Esophagus squamous epithelium (tissue), 5 donors: ENCODE data around the gene WFDC12. TPM values are rescaled to one million over a fixed set of nuclear protein-coding genes. Genes with fewer than 3 reads are reported as not detected.

Experiments used
- DNase-seq: peaks from one replicate; lab custom pipeline; 2025; lab: John Stamatoyannopoulos, UW
- H3K27ac ChIP-seq, 4 donors: fragments of 200-600 bp; sonication (generic); one replicate each; pipeline ENCODE4 v1.5.1; 2016 to 2019; ENCODE audit warnings: mild to moderate bottlenecking in 1 of 4
- H3K27me3 ChIP-seq, 4 donors: fragments of 200-600 bp; sonication (generic); 1 replicate in 3 of 4; 2 replicates in 1 of 4; pipeline versions ENCODE4 v1.5.1 to v1.6.0; 2017 to 2021; ENCODE audit warnings: antibody characterized with exemption in 1 of 4
- H3K36me3 ChIP-seq, 3 donors: fragments of 200-600 bp; sonication (generic); one replicate each; pipeline ENCODE4 v1.5.1; 2016 to 2019
- H3K4me1 ChIP-seq, 3 donors: fragments of 200-600 bp; sonication (generic); one replicate each; pipeline ENCODE4 v1.5.1; 2017 to 2019
- H3K4me3 ChIP-seq, 4 donors: fragments of 200-600 bp; sonication (generic); 1 replicate in 3 of 4; 2 replicates in 1 of 4; pipeline ENCODE4 v1.5.1; 2016 to 2019; ENCODE audit warnings: mild to moderate bottlenecking in 2 of 4, moderate library complexity in 1 of 4
- H3K9me3 ChIP-seq, 3 donors: fragments of 200-600 bp; sonication (generic); one replicate each; pipeline ENCODE4 v1.5.1; 2016 to 2019
- CTCF ChIP-seq, 6 experiments: fragments of 450-650 bp in 4 of 6; fragments of 200-600 bp in 2 of 6; sonication (generic) in 2 of 6; IDR thresholded peaks; one replicate each; pipeline ENCODE4 v1.5.1; 2016 to 2019; ENCODE audit warnings: antibody characterized with exemption in 6 of 6, mild to moderate bottlenecking in 4 of 6, moderate library complexity in 4 of 6
- POLR2A ChIP-seq, 4 donors: fragments of 450-650 bp; IDR thresholded peaks; one replicate each; pipeline ENCODE4 v1.6.1; 2017; ENCODE audit warnings: antibody characterized with exemption in 4 of 4, mild to moderate bottlenecking in 4 of 4, moderate library complexity in 3 of 4
- WGBS, 2 donors: methylation state at CpG; one replicate each; pipeline ENCODE4 v1.1.5; 2018; 5-methylcytosine and 5-hydroxymethylcytosine counted together
- intact Hi-C: fragments of 100-400 bp; cut with DNase I; formaldehyde crosslinking; loops from one replicate; pipeline ENCODE4 v1.15.0; 2022
- total RNA-seq, 4 donors: library from RNA; depleted of rRNA; stranded (reverse); fragments of >200 nt; gene quantifications; one replicate each; pipeline ENCODE4 v1.1.0, GENCODE V29; 2016
- donor health status: DM: yes; HTN: yes; CAD: no.

WFDC12 gene
- total RNA-seq, 4 donors from 2014 or later = 0.44 to 2.6 (median 0.64) TPM; not detected in 1

- Histone ChIP-seq H3K4me1 (no peaks in the 10 kb centered on the region), H3K27me3 (peaks cover 0 to 42% (median 0%) of the 10 kb centered on the region in 4 donors), H3K27ac (no peak overlapping the region), H3K9me3 (no peaks in the 10 kb centered on the region), H3K36me3 (no peaks in the 10 kb centered on the region), H3K4me3 (no peak overlapping the region)
- DNase-seq = no peak
- TF ChIP-seq CTCF (IDR thresholded peaks at IDR 0.05) (no peak), POLR2A (IDR thresholded peaks at IDR 0.05) (no peak)
- intact Hi-C loops = no loop called here
- WGBS, 2 donors = 37 to 76% methylated on average over 2 of the region's 2 CpGs
Observed at GRCh38 chr20:45128099-45128498, 3.8 kb upstream of the WFDC12 start.

- Histone ChIP-seq H3K27me3 (peaks cover 0 to 46% (median 0%) of the 10 kb centered on the region in 4 donors), H3K4me3 (no peak overlapping the region), H3K4me1 (no peaks in the 10 kb centered on the region), H3K27ac (no peak overlapping the region), H3K36me3 (no peaks in the 10 kb centered on the region), H3K9me3 (no peaks in the 10 kb centered on the region)
- 67 to 93% methylated on average over 2 of the region's 2 CpGs for WGBS, 2 donors
- no peak for DNase-seq
- no peak for TF ChIP-seq CTCF (IDR thresholded peaks at IDR 0.05)
- TF ChIP-seq POLR2A (IDR thresholded peaks at IDR 0.05) = no peak
- intact Hi-C loops = no loop called here
Observed at GRCh38 chr20:45121388-45121787, 2.9 kb downstream of the WFDC12 start.

- intact Hi-C loops = no loop called here
- 86 to 92% methylated on average over 2 of the region's 2 CpGs for WGBS, 2 donors
- peaks cover 5 to 10% (median 8%) of the 10 kb centered on the region in 3 donors for H3K4me1 ChIP-seq
- H3K36me3 ChIP-seq = no peaks in the 10 kb centered on the region
- H3K4me3 ChIP-seq = no peak overlapping the region
- H3K27ac ChIP-seq = no peak overlapping the region
- H3K27me3 ChIP-seq = peaks cover 0 to 44% (median 0%) of the 10 kb centered on the region in 4 donors
- DNase-seq = no peak
- TF ChIP-seq POLR2A (IDR thresholded peaks at IDR 0.05) (no peak), CTCF (IDR thresholded peaks at IDR 0.05) (no peak)
- H3K9me3 ChIP-seq = no peaks in the 10 kb centered on the region
Observed at GRCh38 chr20:45119556-45120266, 4.6 kb downstream of the WFDC12 start.

GRCh38 chr20:45118028-45118427 lies 6.2 kb downstream of the WFDC12 start:
- no peaks in the 10 kb centered on the region for H3K9me3 ChIP-seq
- intact Hi-C loops = no loop called here
- WGBS, 2 donors = 83 to 84% methylated on average over 2 of the region's 2 CpGs

GRCh38 chr20:45117581-45117980 lies 6.7 kb downstream of the WFDC12 start:
- no peaks in the 10 kb centered on the region for H3K36me3 ChIP-seq
- H3K9me3 ChIP-seq = no peaks in the 10 kb centered on the region
- no peak overlapping the region for H3K27ac ChIP-seq
- TF ChIP-seq POLR2A (IDR thresholded peaks at IDR 0.05) = no peak
- no peak for TF ChIP-seq CTCF (IDR thresholded peaks at IDR 0.05)
- intact Hi-C loops = no loop called here
- no peak overlapping the region for H3K4me3 ChIP-seq
- H3K27me3 ChIP-seq = peaks cover 0 to 35% (median 0%) of the 10 kb centered on the region in 4 donors
- H3K4me1 ChIP-seq = peaks cover 9 to 22% (median 10%) of the 10 kb centered on the region in 3 donors
- DNase-seq = no peak
- 73 to 74% methylated on average over 4 of the region's 4 CpGs for WGBS, 2 donors

More at GRCh38 chr20:45118028-45118427, 6.2 kb downstream of the WFDC12 start:
- Histone ChIP-seq H3K36me3 (no peaks in the 10 kb centered on the region), H3K4me3 (no peak overlapping the region), H3K27me3 (peaks cover 0 to 35% (median 0%) of the 10 kb centered on the region in 4 donors), H3K27ac (no peak overlapping the region), H3K4me1 (peaks cover 9 to 22% (median 10%) of the 10 kb centered on the region in 3 donors)
- TF ChIP-seq POLR2A (IDR thresholded peaks at IDR 0.05) = no peak
- no peak for DNase-seq
